ENCODE data around the gene ANGPTL8.

Gene ANGPTL8

GRCh38 chr19:11260996-11261395, 21.6 kb downstream of the ANGPTL8 start:
- Histone ChIP-seq H3K4me1 (ENCODE audit: control insufficient read depth, insufficient read depth, low read length, poor library complexity, severe bottlenecking) (peaks cover 9% of the 10 kb centered on the region), H3K36me3 (ENCODE audit: control insufficient read depth, insufficient read depth, low read length) (no peaks in the 10 kb centered on the region), H3K27me3 (replicated peaks; ENCODE audit: control insufficient read depth, insufficient read depth, low read length, poor library complexity, severe bottlenecking) (peaks cover 26% of the 10 kb centered on the region), H3K4me3 (ENCODE audit: insufficient read depth, low read depth, low read length, poor library complexity, severe bottlenecking) (no peak overlapping the region), H3K9me3 (ENCODE audit: control insufficient read depth, low read length) (no peaks in the 10 kb centered on the region), H3K27ac (ENCODE audit: insufficient read depth, low read length, poor library complexity, severe bottlenecking) (no peak overlapping the region)
- no peak for DNase-seq

GRCh38 chr19:11261431-11261970, 22.1 kb downstream of the ANGPTL8 start:
- DNase-seq = no peak
- H3K4me3 ChIP-seq (ENCODE audit: insufficient read depth, low read depth, low read length, poor library complexity, severe bottlenecking) = peak overlapping the region; percentile 56
- H3K27me3 ChIP-seq (replicated peaks; ENCODE audit: control insufficient read depth, insufficient read depth, low read length, poor library complexity, severe bottlenecking) = peaks cover 26% of the 10 kb centered on the region
- peaks cover 9% of the 10 kb centered on the region for H3K4me1 ChIP-seq (ENCODE audit: control insufficient read depth, insufficient read depth, low read length, poor library complexity, severe bottlenecking)
- no peak overlapping the region for H3K27ac ChIP-seq (ENCODE audit: insufficient read depth, low read length, poor library complexity, severe bottlenecking)
- no peaks in the 10 kb centered on the region for H3K36me3 ChIP-seq (ENCODE audit: control insufficient read depth, insufficient read depth, low read length)
- H3K9me3 ChIP-seq (ENCODE audit: control insufficient read depth, low read length) = no peaks in the 10 kb centered on the region

DNA sequence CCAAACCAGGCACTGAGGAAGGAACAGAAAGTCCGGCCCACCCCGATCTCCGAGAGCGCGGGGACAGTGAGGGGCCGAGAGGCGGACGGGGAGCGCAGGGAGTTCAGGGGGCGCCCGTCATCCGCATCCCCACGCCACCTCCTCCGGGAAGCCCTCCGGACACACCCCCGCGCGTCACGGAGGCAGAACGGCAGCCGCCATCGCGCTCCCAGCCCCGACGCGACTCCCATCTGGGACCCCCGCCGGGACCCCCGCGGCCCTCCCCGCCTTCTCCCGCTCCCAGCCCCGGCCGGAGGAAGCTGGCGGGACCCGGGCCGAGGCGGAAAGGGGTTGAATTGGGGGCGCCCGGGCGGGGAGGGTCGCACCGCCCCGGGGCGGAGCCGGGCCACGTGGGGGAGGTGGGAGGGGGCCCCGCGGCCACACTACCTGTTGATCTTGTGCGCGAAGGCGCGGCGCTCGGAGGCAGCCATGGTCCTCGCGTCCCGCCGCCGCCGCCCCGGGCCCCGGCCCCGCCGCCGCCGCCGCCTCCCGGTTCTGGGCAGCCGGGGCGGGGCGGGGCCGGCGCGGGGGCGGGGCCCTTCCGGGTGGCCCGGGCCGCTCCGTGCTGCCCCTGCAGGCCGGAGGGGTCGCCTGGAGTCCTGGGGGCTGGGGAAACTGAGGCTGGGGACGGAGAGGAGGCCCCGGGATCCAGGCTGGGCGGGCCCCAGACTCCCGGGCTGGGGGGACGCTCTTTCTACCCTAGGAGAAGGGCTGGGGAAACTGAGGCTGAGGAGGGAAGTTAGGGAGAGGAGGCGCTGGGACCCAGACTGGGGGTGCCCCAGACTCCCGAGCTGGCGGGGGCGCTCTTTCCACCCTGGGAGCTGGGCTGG, 22.8 kb downstream of the ANGPTL8 start, which contains the start of gene DOCK6:
Gene DOCK6 (minus strand): TSS at position 554 of the 869 bp plus-strand sequence. CDS start 84 bp downstream, at position 470.
- H3K27ac ChIP-seq (ENCODE audit: insufficient read depth, low read length, poor library complexity, severe bottlenecking) = no peak within 1 kb of the TSS
- H3K27me3 ChIP-seq (replicated peaks; ENCODE audit: control insufficient read depth, insufficient read depth, low read length, poor library complexity, severe bottlenecking) = peaks cover 26% of the 10 kb centered on the region
- DNase-seq = no peak
- H3K4me3 ChIP-seq (ENCODE audit: insufficient read depth, low read depth, low read length, poor library complexity, severe bottlenecking) = peak within 1 kb of the TSS; percentile 56
- H3K9me3 ChIP-seq (ENCODE audit: control insufficient read depth, low read length) = no peaks in the 10 kb centered on the region
- peaks cover 9% of the 10 kb centered on the region for H3K4me1 ChIP-seq (ENCODE audit: control insufficient read depth, insufficient read depth, low read length, poor library complexity, severe bottlenecking)
- H3K36me3 ChIP-seq (ENCODE audit: control insufficient read depth, insufficient read depth, low read length) = no peaks in the 10 kb centered on the region

DNA sequence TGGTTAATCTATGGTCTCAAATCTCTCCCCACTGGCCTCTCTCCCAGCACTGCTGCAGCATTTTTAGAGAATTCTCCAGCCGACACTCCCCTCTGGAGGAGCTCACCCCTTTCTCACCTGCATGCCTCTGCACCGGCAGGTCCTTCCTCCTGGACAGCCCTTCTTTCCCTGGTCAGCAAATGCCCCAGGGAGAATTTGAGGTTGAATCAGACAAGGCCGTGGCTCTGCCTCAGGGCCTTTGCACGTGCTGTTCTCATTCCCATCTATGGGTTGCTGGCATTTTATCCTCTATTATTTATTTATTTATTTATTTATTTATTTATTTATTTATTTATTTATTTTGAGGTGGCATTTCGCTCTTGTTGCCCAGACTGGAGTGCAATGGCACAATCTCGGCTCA, 24.3 kb downstream of the ANGPTL8 start:
- no peak overlapping the region for H3K4me3 ChIP-seq (ENCODE audit: insufficient read depth, low read depth, low read length, poor library complexity, severe bottlenecking)
- peaks cover 26% of the 10 kb centered on the region for H3K27me3 ChIP-seq (replicated peaks; ENCODE audit: control insufficient read depth, insufficient read depth, low read length, poor library complexity, severe bottlenecking)
- H3K4me1 ChIP-seq (ENCODE audit: control insufficient read depth, insufficient read depth, low read length, poor library complexity, severe bottlenecking) = peaks cover 9% of the 10 kb centered on the region
- DNase-seq = no peak
- no peaks in the 10 kb centered on the region for H3K9me3 ChIP-seq (ENCODE audit: control insufficient read depth, low read length)
- H3K36me3 ChIP-seq (ENCODE audit: control insufficient read depth, insufficient read depth, low read length) = no peaks in the 10 kb centered on the region
- no peak overlapping the region for H3K27ac ChIP-seq (ENCODE audit: insufficient read depth, low read length, poor library complexity, severe bottlenecking)

DNA sequence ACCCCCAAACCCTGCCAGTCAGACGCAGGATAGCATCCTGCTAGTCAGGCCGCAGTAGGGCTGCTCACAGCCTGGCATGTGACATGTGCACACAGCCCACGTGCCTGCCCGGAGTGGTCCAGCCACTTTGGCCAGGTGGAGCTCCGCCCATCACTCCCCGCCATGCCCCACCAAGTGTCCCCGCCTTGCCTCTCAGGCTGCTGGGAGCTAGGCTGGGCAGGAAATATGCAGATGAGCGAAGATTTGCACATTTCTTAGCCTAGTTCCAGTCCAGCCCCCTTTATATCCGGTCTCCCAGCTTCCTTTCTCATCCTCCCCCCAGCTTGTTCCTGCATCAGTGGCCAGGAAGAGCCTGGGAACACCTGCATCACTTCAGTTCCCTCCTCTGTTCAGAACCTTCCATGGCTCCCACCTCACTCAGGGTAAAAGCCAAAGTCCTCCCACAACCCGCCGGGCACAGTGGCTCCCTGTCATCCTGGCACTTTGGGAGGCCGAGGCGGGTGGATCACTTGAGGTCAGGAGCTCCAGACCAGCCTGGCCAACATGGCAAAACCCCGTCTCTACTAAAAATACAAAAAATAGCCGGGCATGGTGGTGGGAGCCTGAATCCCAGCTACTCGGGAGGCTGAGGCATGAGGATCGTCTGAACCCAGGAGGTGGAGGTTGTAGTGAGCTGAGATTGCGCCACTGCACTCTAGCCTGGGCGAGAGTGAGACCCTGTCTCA, 25.2 kb downstream of the ANGPTL8 start:
- Histone ChIP-seq H3K27ac (ENCODE audit: insufficient read depth, low read length, poor library complexity, severe bottlenecking) (no peak overlapping the region), H3K27me3 (replicated peaks; ENCODE audit: control insufficient read depth, insufficient read depth, low read length, poor library complexity, severe bottlenecking) (peaks cover 26% of the 10 kb centered on the region), H3K4me1 (ENCODE audit: control insufficient read depth, insufficient read depth, low read length, poor library complexity, severe bottlenecking) (peaks cover 9% of the 10 kb centered on the region), H3K9me3 (ENCODE audit: control insufficient read depth, low read length) (no peaks in the 10 kb centered on the region), H3K4me3 (ENCODE audit: insufficient read depth, low read depth, low read length, poor library complexity, severe bottlenecking) (no peak overlapping the region), H3K36me3 (ENCODE audit: control insufficient read depth, insufficient read depth, low read length) (no peaks in the 10 kb centered on the region)
- DNase-seq = no peak

DNA sequence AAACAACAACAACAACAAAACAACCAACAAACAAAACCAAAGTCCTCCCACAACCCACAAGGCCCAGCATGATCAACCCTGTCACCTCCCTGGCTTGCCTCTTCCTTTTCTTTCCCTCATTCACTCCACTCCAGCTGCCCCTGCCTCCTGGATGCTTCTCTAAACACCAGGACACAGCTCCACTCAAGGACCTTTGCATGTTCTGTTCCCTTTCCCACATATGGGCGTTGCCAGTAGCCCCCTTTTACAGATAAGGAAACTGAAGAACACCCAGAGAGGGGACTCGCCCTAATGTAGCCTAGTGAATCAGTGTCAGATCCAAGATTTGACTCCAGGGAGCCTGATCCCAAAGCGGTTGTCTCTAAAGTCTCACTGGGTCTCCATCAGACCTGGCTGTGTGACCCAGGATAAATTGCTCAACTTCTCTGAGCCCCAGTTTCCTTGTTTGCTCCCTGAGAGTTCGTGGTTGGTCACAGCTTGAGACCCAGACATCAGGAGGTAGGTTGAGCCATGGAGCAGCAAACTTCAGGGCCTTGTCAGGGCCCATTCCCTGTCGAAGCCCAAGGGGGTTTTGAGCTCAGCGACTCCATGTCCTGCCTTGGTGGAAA, 25.9 kb downstream of the ANGPTL8 start:
- Histone ChIP-seq H3K27me3 (replicated peaks; ENCODE audit: control insufficient read depth, insufficient read depth, low read length, poor library complexity, severe bottlenecking) (peaks cover 26% of the 10 kb centered on the region), H3K4me1 (ENCODE audit: control insufficient read depth, insufficient read depth, low read length, poor library complexity, severe bottlenecking) (peaks cover 9% of the 10 kb centered on the region), H3K4me3 (ENCODE audit: insufficient read depth, low read depth, low read length, poor library complexity, severe bottlenecking) (no peak overlapping the region), H3K36me3 (ENCODE audit: control insufficient read depth, insufficient read depth, low read length) (no peaks in the 10 kb centered on the region), H3K27ac (ENCODE audit: insufficient read depth, low read length, poor library complexity, severe bottlenecking) (no peak overlapping the region), H3K9me3 (ENCODE audit: control insufficient read depth, low read length) (no peaks in the 10 kb centered on the region)
- no peak for DNase-seq

- Histone ChIP-seq H3K27ac (ENCODE audit: insufficient read depth, low read length, poor library complexity, severe bottlenecking) (no peak overlapping the region), H3K9me3 (ENCODE audit: control insufficient read depth, low read length) (no peaks in the 10 kb centered on the region), H3K4me3 (ENCODE audit: insufficient read depth, low read depth, low read length, poor library complexity, severe bottlenecking) (no peak overlapping the region), H3K27me3 (replicated peaks; ENCODE audit: control insufficient read depth, insufficient read depth, low read length, poor library complexity, severe bottlenecking) (peaks cover 26% of the 10 kb centered on the region), H3K4me1 (ENCODE audit: control insufficient read depth, insufficient read depth, low read length, poor library complexity, severe bottlenecking) (peaks cover 9% of the 10 kb centered on the region), H3K36me3 (ENCODE audit: control insufficient read depth, insufficient read depth, low read length) (no peaks in the 10 kb centered on the region)
- DNase-seq = no peak
Observed at GRCh38 chr19:11265785-11266236, 26.4 kb downstream of the ANGPTL8 start.

- Histone ChIP-seq H3K4me1 (ENCODE audit: control insufficient read depth, insufficient read depth, low read length, poor library complexity, severe bottlenecking) (peaks cover 2% of the 10 kb centered on the region), H3K27ac (ENCODE audit: insufficient read depth, low read length, poor library complexity, severe bottlenecking) (no peak overlapping the region), H3K9me3 (ENCODE audit: control insufficient read depth, low read length) (no peaks in the 10 kb centered on the region), H3K4me3 (ENCODE audit: insufficient read depth, low read depth, low read length, poor library complexity, severe bottlenecking) (no peak overlapping the region), H3K36me3 (ENCODE audit: control insufficient read depth, insufficient read depth, low read length) (no peaks in the 10 kb centered on the region), H3K27me3 (replicated peaks; ENCODE audit: control insufficient read depth, insufficient read depth, low read length, poor library complexity, severe bottlenecking) (peaks cover 13% of the 10 kb centered on the region)
- no peak for DNase-seq
Observed at GRCh38 chr19:11267316-11268085, 28.1 kb downstream of the ANGPTL8 start.

GRCh38 chr19:11268783-11269267, 29.4 kb downstream of the ANGPTL8 start:
- no peak overlapping the region for H3K27ac ChIP-seq (ENCODE audit: insufficient read depth, low read length, poor library complexity, severe bottlenecking)

More at GRCh38 chr19:11268783-11269267, 29.4 kb downstream of the ANGPTL8 start:
- no peak overlapping the region for H3K4me3 ChIP-seq (ENCODE audit: insufficient read depth, low read depth, low read length, poor library complexity, severe bottlenecking)
- no peaks in the 10 kb centered on the region for H3K4me1 ChIP-seq (ENCODE audit: control insufficient read depth, insufficient read depth, low read length, poor library complexity, severe bottlenecking)
- H3K36me3 ChIP-seq (ENCODE audit: control insufficient read depth, insufficient read depth, low read length) = no peaks in the 10 kb centered on the region
- no peaks in the 10 kb centered on the region for H3K27me3 ChIP-seq (replicated peaks; ENCODE audit: control insufficient read depth, insufficient read depth, low read length, poor library complexity, severe bottlenecking)
- DNase-seq = no peak
- no peaks in the 10 kb centered on the region for H3K9me3 ChIP-seq (ENCODE audit: control insufficient read depth, low read length)
